Calu3 (cell line): ENCODE results near the gene CDH4. TPM values are rescaled to one million over a fixed set of nuclear protein-coding genes. Genes with fewer than 3 reads are reported as not detected.

Experiments used
- BruUV-seq: library from RNA; stranded (reverse); fragments of 400-500 nt; replicated peaks from 2 replicates; lab custom pipeline; 2021; lab: Mats Ljungman, UMichigan
- CTCF ChIA-PET: fragments of 300-600 bp; sonication (Branson Sonifier 250); formaldehyde crosslinking; loops from one replicate; lab custom pipeline; 2022; ENCODE audit warnings: antibody characterized with exemption; lab: Charles Lee
- DNase-seq: peaks from one replicate; pipeline ENCODE4 v3.0.0; 2022
- H3K27ac Mint-ChIP-seq: one replicate; pipeline ENCODE4 v1.8.0; 2022; ENCODE audit warnings: mixed read lengths; ENCODE audit not compliant: unreplicated experiment
- H3K27me3 Mint-ChIP-seq: one replicate; pipeline ENCODE4 v1.8.0; 2022; ENCODE audit warnings: mixed read lengths; ENCODE audit not compliant: unreplicated experiment
- H3K36me3 Mint-ChIP-seq: one replicate; pipeline ENCODE4 v1.8.0; 2022; ENCODE audit warnings: mild to moderate bottlenecking, moderate library complexity, mixed read lengths; ENCODE audit not compliant: insufficient read depth, unreplicated experiment
- H3K4me1 Mint-ChIP-seq: one replicate; pipeline ENCODE4 v1.8.0; 2022; ENCODE audit warnings: mild to moderate bottlenecking, low read depth, mixed read lengths; ENCODE audit not compliant: unreplicated experiment
- H3K4me3 Mint-ChIP-seq: one replicate; pipeline ENCODE4 v1.8.0; 2022; ENCODE audit warnings: mild to moderate bottlenecking, low read depth, moderate library complexity, mixed read lengths; ENCODE audit not compliant: unreplicated experiment
- H3K9me3 Mint-ChIP-seq: one replicate; pipeline ENCODE4 v1.8.0; 2022; ENCODE audit warnings: low read depth, mixed read lengths; ENCODE audit not compliant: unreplicated experiment
- intact Hi-C: fragments of 100-400 bp; cut with micrococcal nuclease; formaldehyde crosslinking; loops from one replicate; pipeline ENCODE4 v1.10.0; 2022; ENCODE audit not compliant: unreplicated experiment
- total RNA-seq: library from RNA; stranded (reverse); gene quantifications from 2 replicates; pipeline ENCODE4 v1.2.3, GENCODE V29; 2022
- TF ChIP-seq, protein P1 (sequence below): fragments of 200-600 bp; IDR thresholded peaks from one replicate; pipeline ENCODE4 v1.8.0; 2022; ENCODE audit warnings: antibody characterized with exemption; ENCODE audit not compliant: unreplicated experiment

Gene CDH4
- total RNA-seq, 1 experiment from 2014 or later: not detected

DNA sequence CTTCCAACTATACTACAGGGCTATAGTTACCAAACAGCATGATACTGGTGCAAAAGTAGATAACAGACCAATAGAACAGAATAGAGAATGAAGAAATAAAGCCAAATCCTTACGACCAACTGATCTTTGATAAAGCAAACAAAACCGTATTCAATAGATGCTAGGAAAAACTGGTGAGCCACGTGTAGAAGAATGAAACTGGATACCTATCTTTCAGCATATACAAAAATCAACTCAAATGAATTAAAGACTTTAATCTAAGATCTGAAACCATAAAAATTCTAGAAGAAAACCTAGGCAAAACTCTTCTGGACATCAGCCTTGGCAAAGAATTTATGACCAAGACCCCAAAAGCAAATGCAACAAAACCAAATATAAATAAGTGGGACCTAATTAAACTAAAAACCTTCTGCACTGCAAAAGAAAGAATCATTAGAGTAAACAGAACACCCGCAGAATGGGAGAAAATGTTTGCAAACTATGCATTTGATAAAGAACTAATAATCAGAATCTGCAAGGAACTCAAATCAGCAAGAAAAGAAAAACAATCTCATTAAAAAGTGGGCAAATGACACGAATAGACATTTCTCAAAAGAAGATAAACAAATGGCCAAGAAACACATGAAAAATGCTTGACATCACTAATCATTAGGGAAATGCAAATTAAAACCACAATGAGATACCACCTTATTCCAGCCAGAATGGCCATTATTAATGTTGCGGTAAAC lies 703.8 kb downstream of the CDH4 start:
- no TSS peak for BruUV-seq
- Mint-ChIP-seq H3K27me3 (no peaks in the 10 kb centered on the region), H3K27ac (no peak overlapping the region), H3K4me3 (no peak overlapping the region), H3K9me3 (peaks cover 2% of the 10 kb centered on the region), H3K36me3 (no peaks in the 10 kb centered on the region), H3K4me1 (no peaks in the 10 kb centered on the region)
- TF ChIP-seq, protein P1, sequence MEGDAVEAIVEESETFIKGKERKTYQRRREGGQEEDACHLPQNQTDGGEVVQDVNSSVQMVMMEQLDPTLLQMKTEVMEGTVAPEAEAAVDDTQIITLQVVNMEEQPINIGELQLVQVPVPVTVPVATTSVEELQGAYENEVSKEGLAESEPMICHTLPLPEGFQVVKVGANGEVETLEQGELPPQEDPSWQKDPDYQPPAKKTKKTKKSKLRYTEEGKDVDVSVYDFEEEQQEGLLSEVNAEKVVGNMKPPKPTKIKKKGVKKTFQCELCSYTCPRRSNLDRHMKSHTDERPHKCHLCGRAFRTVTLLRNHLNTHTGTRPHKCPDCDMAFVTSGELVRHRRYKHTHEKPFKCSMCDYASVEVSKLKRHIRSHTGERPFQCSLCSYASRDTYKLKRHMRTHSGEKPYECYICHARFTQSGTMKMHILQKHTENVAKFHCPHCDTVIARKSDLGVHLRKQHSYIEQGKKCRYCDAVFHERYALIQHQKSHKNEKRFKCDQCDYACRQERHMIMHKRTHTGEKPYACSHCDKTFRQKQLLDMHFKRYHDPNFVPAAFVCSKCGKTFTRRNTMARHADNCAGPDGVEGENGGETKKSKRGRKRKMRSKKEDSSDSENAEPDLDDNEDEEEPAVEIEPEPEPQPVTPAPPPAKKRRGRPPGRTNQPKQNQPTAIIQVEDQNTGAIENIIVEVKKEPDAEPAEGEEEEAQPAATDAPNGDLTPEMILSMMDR: no peak
- CTCF ChIA-PET: no interaction called here
- no peak for DNase-seq
- intact Hi-C loops: no loop called here

DNA sequence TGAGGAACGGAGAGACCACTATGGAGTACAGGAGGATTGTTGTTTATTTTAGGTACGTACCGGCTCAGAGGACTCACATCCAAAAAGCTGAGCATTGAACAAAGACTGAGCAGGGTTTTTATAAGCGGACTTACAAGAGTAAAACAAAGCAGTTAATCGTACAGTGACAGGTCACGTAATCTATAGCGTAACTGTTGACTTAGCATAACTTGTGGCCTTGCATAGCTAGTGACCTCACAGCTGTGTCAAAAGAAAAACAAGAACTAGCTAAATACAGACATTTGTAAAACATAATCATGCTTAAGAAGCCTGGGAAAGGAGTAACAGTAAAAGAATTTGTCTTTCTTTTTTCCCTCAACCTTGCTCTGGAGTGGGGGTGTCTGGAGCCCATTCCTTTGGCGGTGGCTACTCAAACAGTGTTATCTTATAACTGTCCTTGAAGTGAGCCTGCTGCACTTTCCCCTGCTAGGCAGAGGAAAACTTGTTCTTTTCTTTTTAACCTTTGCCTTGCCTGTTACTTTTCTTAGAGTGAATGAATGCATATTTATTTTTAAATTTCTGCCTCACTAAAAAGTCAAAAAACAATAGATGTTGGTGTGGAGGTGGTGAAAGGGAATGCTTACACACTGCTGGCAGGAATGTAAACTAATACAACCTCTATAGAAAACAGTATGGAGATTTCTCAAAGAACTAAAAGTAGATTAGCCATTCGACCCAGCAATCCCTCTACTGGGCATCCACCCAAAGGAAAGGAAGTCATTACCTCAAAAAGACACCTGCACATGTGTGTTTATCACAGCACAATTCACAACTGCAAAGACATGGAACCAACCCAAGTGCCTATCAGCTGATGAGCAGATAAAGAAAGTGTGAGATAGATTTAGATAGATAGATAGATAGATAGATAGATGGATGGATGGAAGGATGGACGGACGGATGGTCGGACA lies 704.6 kb downstream of the CDH4 start:
- H3K4me3 Mint-ChIP-seq: no peak overlapping the region
- no peaks in the 10 kb centered on the region for H3K4me1 Mint-ChIP-seq
- H3K9me3 Mint-ChIP-seq: peaks cover 2% of the 10 kb centered on the region
- H3K27me3 Mint-ChIP-seq: no peaks in the 10 kb centered on the region
- intact Hi-C loops: no loop called here
- CTCF ChIA-PET: no interaction called here
- BruUV-seq: no TSS peak
- H3K36me3 Mint-ChIP-seq: no peaks in the 10 kb centered on the region
- no peak for DNase-seq
- H3K27ac Mint-ChIP-seq: no peak overlapping the region
- TF ChIP-seq, protein P1: no peak

- H3K4me3 Mint-ChIP-seq: no peak overlapping the region
- H3K27ac Mint-ChIP-seq: no peak overlapping the region
- TF ChIP-seq, protein P1: no peak
- H3K36me3 Mint-ChIP-seq: no peaks in the 10 kb centered on the region
- CTCF ChIA-PET: no interaction called here
- H3K27me3 Mint-ChIP-seq: no peaks in the 10 kb centered on the region
- no peaks in the 10 kb centered on the region for H3K4me1 Mint-ChIP-seq
- intact Hi-C loops: no loop called here
- BruUV-seq: no TSS peak
- no peak for DNase-seq
- no peaks in the 10 kb centered on the region for H3K9me3 Mint-ChIP-seq
These were observed 706.1 kb downstream of the CDH4 start for GRCh38 chr20:61957961-61958715.
